ENCODE data around the gene TMIE. TPM values are rescaled to one million over a fixed set of nuclear protein-coding genes. Genes with fewer than 3 reads are reported as not detected.

Gene TMIE
- total and polyA plus RNA-seq, 2 of the 13 experiments (the other 11 are each of a cell fraction or from before 2014, with no cell fraction given): not detected

DNA sequence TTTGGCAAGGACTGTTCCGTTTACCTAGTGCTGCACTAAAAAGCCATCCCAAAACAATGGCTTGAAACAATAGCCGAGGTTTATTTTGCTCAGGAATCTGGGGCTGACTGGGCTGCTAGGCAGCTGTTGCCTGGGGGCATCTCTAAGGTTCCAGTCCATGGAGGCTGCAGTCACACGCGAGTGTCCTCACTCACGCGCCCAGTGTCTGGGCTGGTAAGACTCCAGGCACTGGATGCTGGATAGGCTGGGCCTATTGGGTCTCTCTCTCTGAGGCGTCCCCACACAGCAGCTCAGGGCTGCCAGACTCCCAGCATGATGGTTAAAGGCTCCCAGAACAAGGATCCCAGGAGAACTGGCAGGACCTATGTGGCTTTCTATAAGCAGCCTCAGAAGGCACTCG is 41.9 kb upstream of the TMIE start:
- in situ Hi-C loops (cut with HindIII; ENCODE audit: extremely low pct_ligation_motif_present, low pct_unique_long_range_greater_than_20kb) (no loop called here), intact Hi-C loops (cut with micrococcal nuclease; ENCODE audit: unreplicated experiment) (no loop called here)
- CTCF ChIA-PET (ENCODE audit: low intra/inter-chr PET ratio, low total read pairs): no interaction called here
- WGBS (ENCODE audit: low lambda C conversion rate): 47% methylated on average over 3 of the region's 8 CpGs
- Histone ChIP-seq H3K27ac (ENCODE audit: extremely low read length, insufficient read depth, low read length) (no peak overlapping the region), H3K27me3 (ENCODE audit: control insufficient read depth in 1 of 2, insufficient read depth in 2 of 2, low read length in 2 of 2) (peaks cover 3 to 22% of the 10 kb centered on the region in 2 experiments; a peak in 2 of 5 replicates), H3K36me3 (replicated peaks in 1 of 2; ENCODE audit: control insufficient read depth in 1 of 2, insufficient read depth in 2 of 2, low read length in 2 of 2) (no peaks in the 10 kb centered on the region), H4K20me1 (ENCODE audit: insufficient read depth, low read length) (no peaks in the 10 kb centered on the region), H3K9ac (ENCODE audit: insufficient read depth, low read depth, low read length) (no peak overlapping the region), H3K4me1 (ENCODE audit: insufficient read depth, low read length) (no peaks in the 10 kb centered on the region), H3K79me2 (ENCODE audit: insufficient read depth, low read length) (no peaks in the 10 kb centered on the region), H2AFZ (ENCODE audit: low read length) (no peak overlapping the region), H3K4me3 (replicated peaks in 1 of 3; ENCODE audit: insufficient read depth in 1 of 3, low read depth in 2 of 3, low read length in 3 of 3) (no peak overlapping the region), H3K9me3 (ENCODE audit: low read length) (no peaks in the 10 kb centered on the region), H3K4me2 (ENCODE audit: low read depth, low read length) (no peak overlapping the region)
- no peak for DNase-seq (ENCODE audit: low spot score)
- no peak for ATAC-seq
- no TSS peak for BruUV-seq (replicated peaks)
- TF ChIP-seq, protein P1, sequence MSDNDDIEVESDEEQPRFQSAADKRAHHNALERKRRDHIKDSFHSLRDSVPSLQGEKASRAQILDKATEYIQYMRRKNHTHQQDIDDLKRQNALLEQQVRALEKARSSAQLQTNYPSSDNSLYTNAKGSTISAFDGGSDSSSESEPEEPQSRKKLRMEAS (IDR thresholded peaks at IDR 0.05): no peak
- TF ChIP-seq ZNF136 (CRISPR knock-in tag; IDR thresholded peaks at IDR 0.05; ENCODE audit: low read depth): no peak
- TF ChIP-seq TOPORS (CRISPR knock-in tag; IDR thresholded peaks at IDR 0.05): no peak
- no peak for TF ChIP-seq NFE2L1 (CRISPR knock-in tag; IDR thresholded peaks at IDR 0.05; ENCODE audit: borderline replicate concordance)
- TF ChIP-seq PAX8 (CRISPR knock-in tag; IDR thresholded peaks at IDR 0.05; ENCODE audit: borderline replicate concordance): no peak
- no peak for TF ChIP-seq ZBTB10 (CRISPR knock-in tag; IDR thresholded peaks at IDR 0.05; ENCODE audit: borderline replicate concordance)
- FAIRE-seq: no peak
- POLR2A ChIA-PET: no interaction called here
